Hepatocyte (in vitro differentiated cells): ENCODE data around the gene ACSS3.

Source experiments
- CTCF ChIP-seq: fragments of 200-600 bp; sonication (generic); IDR thresholded peaks from 2 replicates; pipeline ENCODE4 v1.5.1; 2016; ENCODE audit warnings: antibody characterized with exemption, mild to moderate bottlenecking; ENCODE audit not compliant: poor library complexity
- EZH2 ChIP-seq: fragments of 200-600 bp; sonication (generic); IDR thresholded peaks from 2 replicates; pipeline ENCODE4 v1.6.1; 2016; ENCODE audit warnings: antibody characterized with exemption, mild to moderate bottlenecking, borderline replicate concordance
- EZH2phosphoT487 ChIP-seq: fragments of 200-600 bp; sonication (generic); IDR thresholded peaks from one replicate; pipeline ENCODE4 v1.6.1; 2018; ENCODE audit warnings: antibody characterized with exemption, mild to moderate bottlenecking, low read depth, moderate library complexity; ENCODE audit not compliant: unreplicated experiment, severe bottlenecking

GRCh38 chr12:81125691-81126090 is 47.8 kb downstream of the ACSS3 start:
- TF ChIP-seq CTCF (no peak), EZH2 (no peak), EZH2phosphoT487 (no peak)
